A549 treated with GW870086 at 1 μM for 4 hours (cell line): ENCODE measurements around the gene SRM. TPM values are rescaled to one million over a fixed set of nuclear protein-coding genes. Genes with fewer than 3 reads are reported as not detected.

Source experiments
- total RNA-seq: library from RNA; stranded (reverse); fragments of 200-300 nt; extraction: Qiagen RNA extraction; gene quantifications from 5 replicates; pipeline ENCODE4 v1.2.3, GENCODE V29; 2022; ENCODE audit warnings: low read depth

SRM gene
- total RNA-seq, result 142 to 245 TPM (median 200 TPM) in 5 replicates

DNA sequence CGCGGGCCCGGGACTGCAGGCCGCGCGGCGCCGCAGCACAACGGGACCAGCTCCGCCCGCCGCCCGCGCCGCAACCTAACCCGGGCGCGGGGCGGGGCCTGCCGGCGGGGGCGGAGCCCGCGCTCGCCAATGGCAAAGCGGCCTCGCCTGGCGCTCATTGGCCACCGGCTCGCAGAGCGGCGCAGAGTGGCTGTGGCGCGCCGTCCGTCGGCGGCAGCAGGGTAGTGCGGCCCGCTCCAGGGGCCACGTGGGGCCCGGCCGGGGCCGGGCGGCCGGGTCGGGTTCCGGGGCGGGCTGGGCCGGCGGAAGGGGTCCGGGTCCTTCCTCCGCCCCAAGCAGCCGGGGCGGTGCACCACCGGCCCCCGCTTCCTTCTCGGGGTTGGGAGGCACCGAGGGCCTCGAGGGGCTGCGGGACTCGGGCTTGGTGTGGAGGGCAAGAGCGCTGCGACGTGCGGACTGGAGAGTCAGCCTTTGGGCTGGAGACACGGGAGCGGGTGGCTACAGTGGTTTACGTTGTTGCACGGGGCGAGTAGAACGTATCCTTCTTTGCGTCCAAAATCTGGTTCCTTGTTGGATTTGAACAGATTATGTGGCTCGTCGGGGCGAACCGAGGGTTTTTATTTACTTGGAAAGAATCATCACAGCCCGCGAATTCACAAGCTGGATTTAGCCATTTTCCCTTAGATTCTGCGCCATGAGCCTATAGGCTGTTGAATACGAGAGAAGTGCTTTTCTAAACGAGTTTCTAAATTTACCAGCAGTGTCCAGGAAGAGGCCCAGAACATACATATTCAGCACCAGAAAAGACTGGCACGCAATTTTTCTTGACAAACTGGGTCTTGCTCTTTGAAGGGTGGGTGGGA is at the start of gene SRM:
Gene SRM, minus strand, starts transcription at position 51 of the 863 bp plus-strand sequence. CDS start 75 bp downstream, outside the sequence.

DNA sequence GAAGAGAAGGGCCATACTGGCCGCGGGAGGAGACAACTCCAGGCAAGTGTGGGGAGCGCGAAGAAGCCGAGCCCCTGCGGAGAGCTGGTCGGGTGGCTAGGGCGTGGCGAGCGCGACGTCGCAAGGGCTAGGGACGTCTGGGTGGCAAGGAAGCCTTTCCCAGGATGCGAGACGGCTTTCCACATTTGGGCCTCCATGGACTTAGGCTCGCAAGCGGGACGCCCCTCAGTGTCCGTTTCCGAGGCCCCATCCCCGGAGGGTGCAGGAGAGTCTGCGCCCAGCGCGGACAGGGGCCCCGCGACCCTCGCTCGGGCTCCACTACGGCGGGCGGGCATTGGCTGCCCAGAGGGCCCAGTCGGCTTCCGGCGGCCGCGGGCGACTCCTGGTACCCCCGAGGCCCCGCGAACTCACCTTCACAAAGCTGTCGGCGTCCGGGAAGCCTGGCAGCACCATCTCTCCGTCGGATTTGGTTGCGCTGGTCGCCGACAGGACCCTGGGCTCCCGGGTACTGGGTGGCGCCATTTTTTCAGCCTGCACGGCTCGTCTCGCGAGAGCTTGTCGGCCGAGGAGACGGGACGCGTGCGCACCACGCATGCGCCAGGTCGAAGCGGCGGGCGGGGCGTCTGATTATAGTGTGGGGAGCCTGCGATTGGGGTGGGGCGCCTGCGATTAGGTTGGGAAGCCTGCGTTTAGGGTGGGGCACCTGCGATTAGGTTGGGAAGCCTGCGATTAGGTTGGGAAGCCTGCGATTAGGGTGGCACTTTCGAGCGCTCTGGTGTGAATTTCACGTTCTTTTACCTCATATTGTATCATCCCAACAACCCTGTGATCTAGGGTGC is 39.7 kb upstream of the SRM start, which contains the start of gene EXOSC10:
Gene EXOSC10, minus strand, starts transcription at position 560 of the 839 bp plus-strand sequence. Its CDS starts 38 bp downstream, at position 522.

DNA sequence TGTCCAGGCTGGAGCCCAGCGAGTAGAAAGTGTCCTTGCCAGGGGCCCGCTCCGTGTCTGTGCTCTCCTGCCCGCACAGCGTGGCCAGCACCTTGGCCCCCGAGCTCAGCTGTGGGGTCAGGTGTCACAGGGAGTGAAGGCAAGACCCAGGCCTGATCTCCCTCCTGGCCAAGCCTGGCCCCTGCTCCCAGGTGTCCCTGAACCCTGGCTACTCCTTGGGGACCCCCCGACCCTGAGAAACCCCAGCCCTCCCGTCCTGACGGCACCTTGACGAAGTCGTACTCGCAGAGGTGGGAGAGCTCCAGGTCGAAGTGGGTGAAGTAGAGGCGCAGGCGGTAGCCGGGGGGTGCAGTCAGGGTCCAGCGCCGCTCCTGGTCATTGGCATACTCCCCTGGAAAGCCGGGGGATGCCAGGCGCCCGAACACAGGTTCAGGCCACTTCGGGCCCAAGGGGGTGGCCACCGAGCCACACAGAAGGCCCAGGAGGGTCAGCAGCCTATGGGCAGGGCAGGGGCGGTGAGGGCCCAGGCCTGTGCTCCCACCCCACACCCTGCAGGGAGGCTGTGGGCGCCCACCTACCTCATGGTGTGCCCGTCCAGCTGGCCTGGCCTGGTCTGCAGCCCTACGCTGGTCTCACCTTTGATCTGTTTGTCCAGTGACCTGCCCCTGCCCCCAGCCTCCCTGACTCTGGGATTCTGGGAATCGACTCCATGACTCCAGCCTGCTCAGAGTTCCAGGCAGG is 13.0 kb downstream of the SRM start, which contains the start of gene MASP2:
Gene MASP2, minus strand, starts transcription at position 615 of the 741 bp plus-strand sequence. Its CDS starts 32 bp downstream, at position 583.

DNA sequence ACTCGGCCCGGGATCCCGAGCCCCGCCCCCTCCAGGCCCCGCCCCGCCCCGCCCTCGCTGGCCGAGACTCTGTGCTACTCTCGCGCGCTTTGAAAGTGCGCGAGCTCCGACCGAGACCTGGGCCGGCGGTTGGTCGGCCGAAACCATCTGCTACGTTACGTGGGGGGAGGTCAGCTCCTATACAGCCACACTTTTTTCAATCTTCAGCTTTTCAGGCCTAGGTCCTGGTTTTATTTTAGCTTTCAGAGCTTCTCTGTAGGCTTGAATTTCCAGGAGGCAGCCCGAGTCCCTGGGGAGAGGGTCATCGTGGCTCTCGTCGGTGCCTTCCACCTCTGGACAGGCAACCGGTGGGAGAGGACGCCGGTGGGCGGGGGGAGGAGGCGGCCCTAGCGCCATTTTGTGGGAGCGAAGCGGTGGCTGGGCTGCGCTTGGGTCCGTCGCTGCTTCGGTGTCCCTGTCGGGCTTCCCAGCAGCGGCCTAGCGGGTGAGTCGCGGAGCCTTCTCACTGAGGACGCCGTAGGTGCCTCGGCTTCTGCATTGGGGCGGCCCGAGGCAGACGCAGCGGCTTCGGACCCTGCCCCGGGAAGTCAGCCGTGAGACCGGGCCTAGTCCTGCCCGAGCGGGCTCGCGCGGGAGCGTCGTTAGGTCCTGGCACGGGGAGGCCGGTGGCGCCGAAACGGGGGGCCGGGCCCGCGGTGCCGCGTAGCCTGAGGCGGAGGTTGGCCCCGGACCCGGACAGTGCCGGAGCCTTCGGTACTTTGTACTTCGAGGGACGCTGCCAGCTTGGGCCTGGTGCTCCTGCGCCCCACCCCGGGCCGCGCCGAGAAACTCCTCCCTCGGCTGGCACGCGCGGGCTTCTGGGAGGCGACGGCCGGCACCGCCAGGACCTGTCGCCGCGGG is 47.3 kb downstream of the SRM start, which contains the start of gene TARDBP:
Gene TARDBP, plus strand, starts transcription at position 395 of the 900 bp plus-strand sequence. CDS start 1,074 bp downstream, outside the sequence.

Other genes starting within 250 kb of the SRM start
- gene TARDBP, start 47.4 kb downstream of the SRM start, total RNA-seq, result 160 to 244 TPM (median 195 TPM) in 5 replicates
- gene MASP2, start 12.8 kb downstream of the SRM start, total RNA-seq, result 0.11 to 0.31 TPM (median 0.15 TPM) in 4 of 5 replicates, not detected in the other
- gene EXOSC10, start 39.9 kb upstream of the SRM start, total RNA-seq, result 36.4 to 39.3 TPM (median 38.1 TPM) in 5 replicates
- not detected in 5 replicates for gene ANGPTL7, start 129.3 kb upstream of the SRM start, total RNA-seq
- gene MTOR, start 202.5 kb upstream of the SRM start, total RNA-seq, result 12.0 to 14.4 TPM (median 13.7 TPM) in 5 replicates
- gene UBIAD1, start 213.2 kb upstream of the SRM start, total RNA-seq, result 14.5 to 16.6 TPM (median 15.8 TPM) in 5 replicates